Lower lobe of right lung (tissue), 2 donors: ENCODE results near the gene MTCL1. TPM values are rescaled to one million over a fixed set of nuclear protein-coding genes. Genes with fewer than 3 reads are reported as not detected.

Experiments
- ATAC-seq, 2 donors: fragments of 200-7000 bp; cut with Tn5 transposase; one replicate each; pipeline ENCODE4 v1.9.1; 2020 to 2022; ENCODE audit warnings: mild to moderate bottlenecking in 2 of 2, moderate library complexity in 2 of 2
- DNase-seq: peaks from one replicate; pipeline ENCODE4 v3.0.0-alpha.2; 2020
- H3K27ac ChIP-seq: fragments of 200-600 bp; one replicate; pipeline ENCODE4 v1.8.0; 2022
- H3K27me3 ChIP-seq: fragments of 200-600 bp; one replicate; pipeline ENCODE4 v1.8.0; 2022; ENCODE audit warnings: low read depth
- H3K36me3 ChIP-seq: fragments of 200-600 bp; one replicate; pipeline ENCODE4 v1.8.0; 2022; ENCODE audit warnings: mild to moderate bottlenecking
- H3K4me1 ChIP-seq: fragments of 200-600 bp; one replicate; pipeline ENCODE4 v1.8.0; 2022
- H3K4me3 ChIP-seq: fragments of 200-600 bp; one replicate; pipeline ENCODE4 v1.8.0; 2022; ENCODE audit warnings: mild to moderate bottlenecking
- H3K9me3 ChIP-seq: fragments of 200-600 bp; one replicate; pipeline ENCODE4 v1.8.0; 2022
- CTCF ChIP-seq: fragments of 200-600 bp; IDR thresholded peaks from one replicate; pipeline ENCODE4 v1.8.0; 2022; ENCODE audit warnings: antibody characterized with exemption, mild to moderate bottlenecking
- intact Hi-C: fragments of 100-400 bp; cut with DNase I; formaldehyde crosslinking; loops from one replicate; pipeline ENCODE4 v1.11.0; 2022
- total RNA-seq: library from RNA; stranded (reverse); fragmentation: NEBNext Ultra II Directional; extraction: Animal tissue kit (Norgen Biotek cat#: 25700); gene quantifications from one replicate; pipeline ENCODE4 v1.2.1, GENCODE V29; 2021
- donor health status: DM: no; HTN: yes; CAD: no; lungs with severe emphysema.

The MTCL1 gene
- total RNA-seq, 1 donor from 2014 or later = 7.9 TPM

DNA sequence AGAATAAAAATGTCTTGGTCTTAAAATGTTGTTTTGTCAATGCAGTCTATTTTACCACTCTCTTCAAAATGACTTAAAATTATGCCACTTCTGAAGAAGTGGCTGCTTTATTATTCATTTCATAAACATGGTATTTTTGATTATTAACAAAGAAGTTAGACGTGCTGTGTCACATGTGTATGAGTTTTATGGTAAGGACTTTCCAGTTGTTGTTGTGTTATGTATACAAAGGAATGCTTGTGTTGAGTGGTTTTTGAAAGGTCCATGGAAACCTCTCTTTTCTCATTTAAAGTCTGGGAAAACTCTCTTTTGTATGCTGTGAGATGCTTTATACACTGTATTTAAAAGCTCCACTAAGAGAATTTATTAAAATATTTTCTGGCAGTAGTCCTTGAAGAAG, 116.2 kb downstream of the MTCL1 start:
- H3K27me3 ChIP-seq = no peaks in the 10 kb centered on the region
- ATAC-seq (no peak), DNase-seq (no peak)
- no peak overlapping the region for H3K27ac ChIP-seq
- no peaks in the 10 kb centered on the region for H3K9me3 ChIP-seq
- H3K4me1 ChIP-seq = no peaks in the 10 kb centered on the region
- intact Hi-C loops = no loop called here
- H3K4me3 ChIP-seq = no peak overlapping the region
- H3K36me3 ChIP-seq = peaks cover 4% of the 10 kb centered on the region
- TF ChIP-seq CTCF = no peak

- no peak for DNase-seq
- Histone ChIP-seq H3K36me3 (peaks cover 4% of the 10 kb centered on the region), H3K27me3 (no peaks in the 10 kb centered on the region), H3K4me3 (no peak overlapping the region), H3K9me3 (no peaks in the 10 kb centered on the region), H3K4me1 (no peaks in the 10 kb centered on the region), H3K27ac (no peak overlapping the region)
- TF ChIP-seq CTCF = no peak
- intact Hi-C loops = no loop called here
- ATAC-seq = no peak
Measured at GRCh38 chr18:8822643-8823042, 117.3 kb downstream of the MTCL1 start.

- no peak overlapping the region for H3K27ac ChIP-seq
- H3K4me1 ChIP-seq = no peaks in the 10 kb centered on the region
- peaks cover 4% of the 10 kb centered on the region for H3K36me3 ChIP-seq
- no peak for TF ChIP-seq CTCF
- intact Hi-C loops = no loop called here
- ATAC-seq = no peak
- no peak overlapping the region for H3K4me3 ChIP-seq
- H3K9me3 ChIP-seq = no peaks in the 10 kb centered on the region
- H3K27me3 ChIP-seq = no peaks in the 10 kb centered on the region
- no peak for DNase-seq
Measured at GRCh38 chr18:8823530-8823929, 118.2 kb downstream of the MTCL1 start.

GRCh38 chr18:8824846-8825245, 119.5 kb downstream of the MTCL1 start:
- DNase-seq = no peak
- no peaks in the 10 kb centered on the region for H3K36me3 ChIP-seq
- intact Hi-C loops = no loop called here

GRCh38 chr18:8825273-8825672, 119.9 kb downstream of the MTCL1 start:
- H3K36me3 ChIP-seq = no peaks in the 10 kb centered on the region
- no peak overlapping the region for H3K4me3 ChIP-seq
- TF ChIP-seq CTCF = no peak
- no peak for ATAC-seq
- intact Hi-C loops = no loop called here
- no peaks in the 10 kb centered on the region for H3K9me3 ChIP-seq
- no peak overlapping the region for H3K27ac ChIP-seq
- DNase-seq = no peak
- H3K4me1 ChIP-seq = no peaks in the 10 kb centered on the region
- H3K27me3 ChIP-seq = no peaks in the 10 kb centered on the region

More at GRCh38 chr18:8824846-8825245, 119.5 kb downstream of the MTCL1 start:
- no peak for ATAC-seq
- no peaks in the 10 kb centered on the region for H3K4me1 ChIP-seq
- no peak overlapping the region for H3K4me3 ChIP-seq
- no peaks in the 10 kb centered on the region for H3K9me3 ChIP-seq
- no peaks in the 10 kb centered on the region for H3K27me3 ChIP-seq
- H3K27ac ChIP-seq = no peak overlapping the region
- TF ChIP-seq CTCF = no peak
